ENCODE results near the gene SPATA19. TPM values are rescaled to one million over a fixed set of nuclear protein-coding genes. Genes with fewer than 3 reads are reported as not detected.
"Not testable (repeated sequence)": the region's sequence is repeated elsewhere in the genome, so short reads cannot be mapped to it uniquely, and the experiment has no call there.

Gene SPATA19
- total RNA-seq, 1 experiment from 2014 or later = not detected

DNA sequence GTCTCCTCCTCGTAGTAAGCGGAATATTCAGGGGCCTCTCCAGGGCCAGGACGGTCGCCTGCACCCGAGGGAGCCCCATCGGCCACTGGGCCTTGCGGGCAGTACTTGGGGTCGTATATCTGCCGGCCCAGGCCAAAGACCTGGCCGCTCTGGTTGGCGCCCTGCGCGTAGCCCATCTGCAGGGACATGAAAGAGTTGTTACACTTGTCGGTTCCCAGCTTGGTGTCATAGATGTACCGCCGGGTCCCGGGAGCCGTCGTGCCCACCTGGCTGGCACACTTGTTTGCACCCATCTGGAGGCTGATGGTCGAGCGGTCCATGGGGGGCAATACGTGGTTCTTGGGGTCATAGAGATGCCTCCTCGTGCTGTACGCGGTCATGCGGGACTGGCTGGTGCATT is 19.4 kb upstream of the SPATA19 start:
- Histone ChIP-seq H2AFZ (no peak overlapping the region), H3K36me3 (ENCODE audit: low read depth) (no peaks in the 10 kb centered on the region), H3F3A (ENCODE audit: insufficient read depth, low read depth) (no peaks in the 10 kb centered on the region), H3K9me2 (ENCODE audit: insufficient read depth) (peaks cover 3% of the 10 kb centered on the region; the same call in 1 of the 2 replicates), H3K4me2 (no peak overlapping the region), H3K9me3 (ENCODE audit: insufficient read depth, low read depth) (no peaks in the 10 kb centered on the region), H3K79me2 (ENCODE audit: low read depth) (no peaks in the 10 kb centered on the region), H3K4me3 (no peak overlapping the region), H4K20me1 (ENCODE audit: insufficient read depth) (no peaks in the 10 kb centered on the region), H3K4me1 (replicated peaks; ENCODE audit: insufficient read depth) (no peaks in the 10 kb centered on the region), H3K27me3 (ENCODE audit: insufficient read depth, low read depth) (0 out of 2 replicates have a peak, but pooled peaks cover 7% of the 10 kb centered on the region), H3K27ac (no peak overlapping the region)
- TF ChIP-seq, protein P1, sequence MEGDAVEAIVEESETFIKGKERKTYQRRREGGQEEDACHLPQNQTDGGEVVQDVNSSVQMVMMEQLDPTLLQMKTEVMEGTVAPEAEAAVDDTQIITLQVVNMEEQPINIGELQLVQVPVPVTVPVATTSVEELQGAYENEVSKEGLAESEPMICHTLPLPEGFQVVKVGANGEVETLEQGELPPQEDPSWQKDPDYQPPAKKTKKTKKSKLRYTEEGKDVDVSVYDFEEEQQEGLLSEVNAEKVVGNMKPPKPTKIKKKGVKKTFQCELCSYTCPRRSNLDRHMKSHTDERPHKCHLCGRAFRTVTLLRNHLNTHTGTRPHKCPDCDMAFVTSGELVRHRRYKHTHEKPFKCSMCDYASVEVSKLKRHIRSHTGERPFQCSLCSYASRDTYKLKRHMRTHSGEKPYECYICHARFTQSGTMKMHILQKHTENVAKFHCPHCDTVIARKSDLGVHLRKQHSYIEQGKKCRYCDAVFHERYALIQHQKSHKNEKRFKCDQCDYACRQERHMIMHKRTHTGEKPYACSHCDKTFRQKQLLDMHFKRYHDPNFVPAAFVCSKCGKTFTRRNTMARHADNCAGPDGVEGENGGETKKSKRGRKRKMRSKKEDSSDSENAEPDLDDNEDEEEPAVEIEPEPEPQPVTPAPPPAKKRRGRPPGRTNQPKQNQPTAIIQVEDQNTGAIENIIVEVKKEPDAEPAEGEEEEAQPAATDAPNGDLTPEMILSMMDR (conservative IDR thresholded peaks at IDR 0.05) = no peak
- ChIA-PET POLR2A (ENCODE audit: unreplicated experiment) (no interaction called here), CTCF (no interaction called here)
- intact Hi-C loops (cut with micrococcal nuclease; ENCODE audit: unreplicated experiment) = no loop called here
- no TSS peak for BruUV-seq (replicated peaks)
- no peak for DNase-seq

DNA sequence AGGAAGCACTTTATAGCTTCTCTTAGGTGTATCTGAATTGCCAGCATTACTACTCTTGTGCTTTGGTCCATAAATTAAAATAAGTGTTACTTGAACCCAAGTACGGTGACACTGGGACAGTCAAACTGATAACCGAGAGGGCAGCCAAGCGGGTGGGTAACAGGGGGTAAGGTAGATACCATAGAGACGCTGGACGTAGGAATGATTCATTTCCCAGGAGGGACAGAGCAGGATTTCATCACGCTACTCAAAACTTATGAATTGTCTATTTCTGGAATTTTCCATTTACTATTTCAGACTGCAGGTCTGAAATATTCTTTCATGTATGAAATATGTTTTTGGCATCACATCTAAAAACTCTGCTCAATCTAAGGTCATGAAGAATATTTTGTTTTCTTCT is 14.8 kb upstream of the SPATA19 start:
- Histone ChIP-seq H4K20me1 (ENCODE audit: insufficient read depth) (no peaks in the 10 kb centered on the region), H3K79me2 (ENCODE audit: low read depth) (no peaks in the 10 kb centered on the region), H3F3A (ENCODE audit: insufficient read depth, low read depth) (no peaks in the 10 kb centered on the region), H3K9me3 (ENCODE audit: insufficient read depth, low read depth) (no peaks in the 10 kb centered on the region), H3K9me2 (ENCODE audit: insufficient read depth) (no peaks in the 10 kb centered on the region), H3K27ac (no peak overlapping the region), H3K4me1 (replicated peaks; ENCODE audit: insufficient read depth) (no peaks in the 10 kb centered on the region), H3K27me3 (ENCODE audit: insufficient read depth, low read depth) (no peaks in the 10 kb centered on the region; the same call in 1 of the 2 replicates), H3K4me3 (no peak overlapping the region), H2AFZ (no peak overlapping the region), H3K36me3 (ENCODE audit: low read depth) (no peaks in the 10 kb centered on the region), H3K4me2 (no peak overlapping the region)
- no TSS peak for BruUV-seq (replicated peaks)
- POLR2A ChIA-PET (ENCODE audit: unreplicated experiment) = no interaction called here
- CTCF ChIA-PET = no interaction called here
- TF ChIP-seq, protein P1 (conservative IDR thresholded peaks at IDR 0.05) = no peak
- TF ChIP-seq EZH2 (IDR thresholded peaks at IDR 0.05; ENCODE audit: low read depth) = no peak
- intact Hi-C loops (cut with micrococcal nuclease; ENCODE audit: unreplicated experiment) = no loop called here
- no peak for DNase-seq

DNA sequence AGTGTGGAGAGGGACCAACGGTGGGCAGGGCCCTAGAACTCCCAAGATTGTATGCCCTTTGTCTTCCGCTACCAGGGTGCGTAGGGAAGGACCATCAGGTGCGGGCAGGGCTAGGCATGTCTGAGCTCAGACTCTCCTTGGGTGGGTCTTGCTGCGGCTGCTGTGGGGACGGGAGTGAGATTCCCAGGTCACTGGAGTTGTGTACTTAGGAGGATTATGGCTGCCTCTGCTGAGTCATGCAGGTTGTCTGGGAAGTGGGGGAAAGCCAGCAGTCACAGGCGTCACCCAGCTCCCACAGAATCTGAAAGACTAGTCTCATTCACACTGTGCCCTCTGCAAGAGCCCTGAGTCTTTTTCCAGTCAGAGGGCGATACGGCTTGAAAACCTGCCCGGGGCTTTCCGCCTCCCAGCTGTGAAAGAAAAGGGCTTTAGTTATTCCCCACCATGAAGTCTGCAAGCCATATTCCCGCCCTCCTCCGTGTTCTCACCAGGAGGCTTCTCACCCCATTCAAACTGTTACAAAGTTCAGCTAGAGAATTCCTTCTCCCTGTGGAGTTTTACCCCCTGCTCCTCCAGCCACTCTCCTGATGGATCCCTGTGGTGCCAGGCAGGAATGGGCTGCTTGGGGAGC is 9.1 kb upstream of the SPATA19 start:
- H3K79me2 ChIP-seq (ENCODE audit: low read depth); H3K27ac ChIP-seq; H4K20me1 ChIP-seq (ENCODE audit: insufficient read depth); H3K36me3 ChIP-seq (ENCODE audit: low read depth); H3K9me2 ChIP-seq (ENCODE audit: insufficient read depth); DNase-seq; H3K9me3 ChIP-seq (ENCODE audit: insufficient read depth, low read depth); BruUV-seq (replicated peaks); H2AFZ ChIP-seq; H3F3A ChIP-seq (ENCODE audit: insufficient read depth, low read depth); CTCF ChIA-PET; intact Hi-C loops (cut with micrococcal nuclease; ENCODE audit: unreplicated experiment); POLR2A ChIA-PET (ENCODE audit: unreplicated experiment); H3K4me3 ChIP-seq; H3K4me2 ChIP-seq; H3K4me1 ChIP-seq (replicated peaks; ENCODE audit: insufficient read depth); H3K27me3 ChIP-seq (ENCODE audit: insufficient read depth, low read depth): not testable (repeated sequence)

DNA sequence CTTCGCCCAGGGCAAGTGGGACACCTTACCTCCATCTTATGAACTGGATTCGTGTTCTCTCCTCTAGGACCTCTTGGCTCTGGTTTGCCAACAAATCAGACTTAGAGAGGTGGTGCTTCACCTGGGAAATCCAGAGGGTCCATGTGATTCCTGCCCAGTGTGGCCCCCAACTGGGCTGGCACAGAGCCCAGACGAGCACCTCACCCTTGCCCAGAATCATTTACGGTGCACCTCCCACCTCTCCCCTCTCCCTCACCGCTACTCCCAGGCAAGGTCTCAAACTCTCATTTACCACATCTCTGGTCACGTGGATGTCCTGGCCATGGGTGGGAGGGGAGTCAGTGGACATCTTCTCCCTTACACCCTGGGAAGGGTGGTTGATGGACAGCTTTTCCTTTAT is 1.1 kb downstream of the SPATA19 start:
- CTCF ChIA-PET = interaction anchor here (0.5 kb wide), 1 partner anchor 712 kb away, joined by 3 read pairs; no protein-coding TSS in a partner anchor
- intact Hi-C loops (cut with micrococcal nuclease; ENCODE audit: unreplicated experiment) = no loop called here
- no peaks in the 10 kb centered on the region for H4K20me1 ChIP-seq (ENCODE audit: insufficient read depth)
- no peak overlapping the region for H3K4me3 ChIP-seq
- no peak for TF ChIP-seq EZH2 (IDR thresholded peaks at IDR 0.05; ENCODE audit: low read depth)
- TF ChIP-seq, protein P1 (conservative IDR thresholded peaks at IDR 0.05) = no peak
- no peaks in the 10 kb centered on the region for H3K4me1 ChIP-seq (replicated peaks; ENCODE audit: insufficient read depth)
- no peak overlapping the region for H3K4me2 ChIP-seq
- H3K36me3 ChIP-seq (ENCODE audit: low read depth) = no peaks in the 10 kb centered on the region
- no peaks in the 10 kb centered on the region for H3K79me2 ChIP-seq (ENCODE audit: low read depth)
- H3K27ac ChIP-seq = no peak overlapping the region
- no peaks in the 10 kb centered on the region for H3F3A ChIP-seq (ENCODE audit: insufficient read depth, low read depth)
- no peak overlapping the region for H2AFZ ChIP-seq
- BruUV-seq (replicated peaks) = no TSS peak
- H3K9me2 ChIP-seq (ENCODE audit: insufficient read depth) = no peaks in the 10 kb centered on the region
- peaks cover 31% of the 10 kb centered on the region for H3K27me3 ChIP-seq (ENCODE audit: insufficient read depth, low read depth)
- no peak for DNase-seq
- POLR2A ChIA-PET (ENCODE audit: unreplicated experiment) = no interaction called here
- H3K9me3 ChIP-seq (ENCODE audit: insufficient read depth, low read depth) = no peaks in the 10 kb centered on the region
